HG03354 (cell line): Measurements from ENCODE around the gene IRF7.
A peak's percentile ranks its signal among the peaks of the same experiment; 100 is the strongest.

Source experiments
- ATAC-seq: cut with Tn5 transposase; IDR thresholded peaks from one replicate; pipeline ENCODE4 v1.9.1; 2021; ENCODE audit warnings: mild to moderate bottlenecking; ENCODE audit not compliant: unreplicated experiment, poor library complexity, severe bottlenecking

IRF7 gene

GRCh38 chr11:571802-572185 is 44.0 kb downstream of the IRF7 start:
- ATAC-seq = no peak

GRCh38 chr11:569158-569885 is 46.4 kb downstream of the IRF7 start:
- no peak for ATAC-seq

- peak; percentile 87 for ATAC-seq
Observed at GRCh38 chr11:568306-569157, 47.2 kb downstream of the IRF7 start.

GRCh38 chr11:567629-568292 is 48.0 kb downstream of the IRF7 start:
- ATAC-seq = peak; percentile 2

DNA sequence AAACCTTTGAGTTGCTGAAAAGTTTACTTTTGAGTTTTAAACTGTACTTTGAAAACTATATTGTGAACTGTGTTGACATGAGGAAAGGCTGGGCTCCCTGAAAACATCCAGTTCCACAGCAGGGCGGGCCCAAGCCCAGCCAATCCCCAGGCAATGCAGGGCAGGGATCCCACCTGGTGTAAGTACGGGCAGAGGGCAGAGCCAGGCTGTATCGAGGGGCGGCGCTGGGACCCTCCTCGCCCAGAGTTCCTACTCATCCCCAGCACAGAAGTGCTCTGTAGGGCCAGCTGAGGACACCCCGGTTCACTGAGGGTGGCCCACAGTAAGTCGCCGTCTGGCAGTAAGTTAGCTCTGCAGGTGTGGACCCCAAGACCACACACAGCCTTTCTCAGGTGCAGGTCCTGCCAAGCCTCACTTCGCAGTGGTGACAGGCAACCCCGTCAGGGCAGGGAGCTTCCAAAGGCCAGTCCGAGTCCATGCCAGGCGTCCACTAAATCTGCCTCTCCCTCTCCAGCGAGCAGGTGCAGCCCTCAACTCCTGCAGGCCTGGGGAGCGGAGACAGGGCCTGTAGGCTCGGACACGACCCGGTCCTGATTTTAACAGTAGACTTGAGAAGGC is 48.6 kb downstream of the IRF7 start:
- ATAC-seq = no peak

- ATAC-seq = no peak
Observed at GRCh38 chr11:565921-566509, 49.7 kb downstream of the IRF7 start.

- no peak for ATAC-seq
Observed at GRCh38 chr11:563812-564578, 51.8 kb downstream of the IRF7 start.

DNA sequence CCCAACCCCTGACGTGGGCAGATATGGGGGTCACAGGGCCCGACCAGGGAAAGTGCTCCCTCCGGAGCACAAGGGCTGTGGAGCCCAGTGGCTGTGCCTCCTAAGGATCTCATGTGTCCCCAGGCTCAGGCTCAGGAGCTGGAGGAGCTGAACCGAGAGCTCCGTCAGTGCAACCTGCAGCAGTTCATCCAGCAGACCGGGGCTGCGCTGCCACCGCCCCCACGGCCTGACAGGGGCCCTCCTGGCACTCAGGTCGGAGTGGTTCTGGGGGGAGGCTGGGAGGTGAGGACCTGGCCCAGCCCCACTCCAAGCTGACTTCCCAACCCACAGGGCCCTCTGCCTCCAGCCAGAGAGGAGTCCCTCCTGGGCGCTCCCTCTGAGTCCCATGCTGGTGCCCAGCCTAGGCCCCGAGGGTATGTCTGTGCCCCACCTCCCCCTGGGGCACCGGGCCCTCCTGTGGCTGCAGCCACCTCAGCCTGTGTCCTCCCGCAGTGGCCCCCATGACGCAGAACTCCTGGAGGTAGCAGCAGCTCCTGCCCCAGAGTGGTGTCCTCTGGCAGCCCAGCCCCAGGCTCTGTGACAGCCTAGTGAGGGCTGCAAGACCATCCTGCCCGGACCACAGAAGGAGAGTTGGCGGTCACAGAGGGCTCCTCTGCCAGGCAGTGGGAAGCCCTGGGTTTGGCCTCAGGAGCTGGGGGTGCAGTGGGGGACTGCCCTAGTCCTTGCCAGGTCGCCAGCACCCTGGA is 52.5 kb downstream of the IRF7 start:
- ATAC-seq = no peak
